Caco-2 (cell line): ENCODE measurements around the gene STK11IP. TPM values are rescaled to one million over a fixed set of nuclear protein-coding genes. Genes with fewer than 3 reads are reported as not detected.

Experiments
- BruUV-seq: library from RNA; stranded (reverse); fragments of 400-500 nt; replicated peaks from 2 replicates; lab custom pipeline; 2021; lab: Mats Ljungman, UMichigan
- CTCF ChIA-PET: fragments of 300-600 bp; sonication (Branson Sonifier 250); formaldehyde crosslinking; loops from one replicate; lab custom pipeline; 2022; ENCODE audit warnings: antibody characterized with exemption; lab: Charles Lee
- POLR2A ChIA-PET: fragments of 300-600 bp; sonication (Branson Sonifier 250); formaldehyde crosslinking; loops from one replicate; lab custom pipeline; 2022; ENCODE audit warnings: antibody characterized with exemption; lab: Charles Lee
- DNase-seq, 2 experiments: peaks; one replicate each; pipeline versions ENCODE4 v3.0.0 to v3.0.0-alpha.2; 2020 to 2022
- H3K27me3 ChIP-seq: replicated peaks from 2 replicates; pipeline ENCODE4 v1.6.0; 2011; ENCODE audit warnings: low read length; ENCODE audit not compliant: control insufficient read depth, insufficient read depth
- H3K36me3 ChIP-seq: 2 replicates; pipeline ENCODE4 v1.5.1; 2011; ENCODE audit warnings: low read length; ENCODE audit not compliant: control insufficient read depth, insufficient read depth
- H3K4me1 ChIP-seq: fragments of 250-450 bp; sonication (Bioruptor Pico); 2 replicates; pipeline ENCODE4 v1.5.1; 2020; ENCODE audit warnings: mild to moderate bottlenecking
- H3K4me3 ChIP-seq: 2 replicates; pipeline ENCODE4 v1.5.1; 2011; ENCODE audit warnings: low read depth, mild to moderate bottlenecking, control low read depth, low read length
- H3K9me3 ChIP-seq: fragments of 250-450 bp; sonication (Bioruptor Pico); 2 replicates; pipeline ENCODE4 v1.5.1; 2020; ENCODE audit warnings: mild to moderate bottlenecking, moderate library complexity
- H3K27ac Mint-ChIP-seq: one replicate; pipeline ENCODE4 v1.8.0; 2022; ENCODE audit warnings: mixed read lengths; ENCODE audit not compliant: unreplicated experiment
- H3K27me3 Mint-ChIP-seq: one replicate; pipeline ENCODE4 v1.8.0; 2022; ENCODE audit warnings: mixed read lengths; ENCODE audit not compliant: insufficient read depth, unreplicated experiment
- H3K36me3 Mint-ChIP-seq: one replicate; pipeline ENCODE4 v1.8.0; 2022; ENCODE audit warnings: mild to moderate bottlenecking, mixed read lengths; ENCODE audit not compliant: insufficient read depth, unreplicated experiment
- H3K4me1 Mint-ChIP-seq: one replicate; pipeline ENCODE4 v1.8.0; 2022; ENCODE audit warnings: low read depth, mixed read lengths; ENCODE audit not compliant: unreplicated experiment
- H3K4me3 Mint-ChIP-seq: one replicate; pipeline ENCODE4 v1.8.0; 2022; ENCODE audit warnings: mild to moderate bottlenecking, moderate library complexity, mixed read lengths; ENCODE audit not compliant: unreplicated experiment
- H3K9me3 Mint-ChIP-seq: one replicate; pipeline ENCODE4 v1.8.0; 2022; ENCODE audit warnings: mixed read lengths; ENCODE audit not compliant: unreplicated experiment
- CTCF ChIP-seq, 2 experiments: fragments of 200-600 bp in 1 of 2; IDR thresholded peaks; 1 replicate in 1 of 2; 2 replicates in 1 of 2; pipeline versions ENCODE4 v1.5.1 to v1.8.0; 2011 to 2022; ENCODE audit warnings: antibody characterized with exemption in 1 of 2, control low read depth in 1 of 2, inconsistent platforms in 1 of 2, low read depth in 1 of 2, low read length in 1 of 2, mild to moderate bottlenecking in 1 of 2, moderate library complexity in 1 of 2; ENCODE audit not compliant: insufficient read depth in 1 of 2, severe bottlenecking in 1 of 2, unreplicated experiment in 1 of 2
- intact Hi-C: fragments of 100-400 bp; cut with micrococcal nuclease; formaldehyde crosslinking; loops from one replicate; pipeline ENCODE4 v1.10.0; 2022; ENCODE audit not compliant: unreplicated experiment
- total RNA-seq: library from RNA; stranded (reverse); gene quantifications from 2 replicates; pipeline ENCODE4 v1.2.3, GENCODE V29; 2022

Gene STK11IP
- total RNA-seq, 1 experiment from 2014 or later, result 21.7 TPM

- H3K27ac Mint-ChIP-seq, result peak overlapping the region; percentile 64
- no TSS peak for BruUV-seq
- Histone ChIP-seq H3K27me3 (no peaks in the 10 kb centered on the region; the same call in 1 of the 2 replicates), H3K36me3 (no peaks in the 10 kb centered on the region), H3K4me3 (no peak overlapping the region), H3K9me3 (no peaks in the 10 kb centered on the region), H3K4me1 (peaks cover 25% of the 10 kb centered on the region)
- H3K4me1 Mint-ChIP-seq, result peaks cover 15% of the 10 kb centered on the region
- H3K9me3 Mint-ChIP-seq, result no peaks in the 10 kb centered on the region
- DNase-seq, result peak in 1 of 2 experiments; percentile 33
- ChIA-PET POLR2A (interaction anchor here (0.6 to 1.0 kb wide), 3 partner anchors 11 to 37 kb away, joined by 3 to 6 read pairs (median 3); partner anchors contain the start of genes OBSL1 and STK11IP), CTCF (interaction anchor here (0.6 to 3.4 kb wide), 8 partner anchors 8 to 276 kb away, joined by 3 to 19 read pairs (median 6); partner anchors contain the start of genes CHPF, OBSL1 and TMEM198)
- peak; percentile 75 to 91 for TF ChIP-seq CTCF (IDR thresholded peaks at IDR 0.05; ENCODE audit: insufficient read depth in 1 of 2, low read depth in 1 of 2, low read length in 1 of 2, severe bottlenecking in 1 of 2, unreplicated experiment in 1 of 2)
- H3K36me3 Mint-ChIP-seq, result peaks cover 13% of the 10 kb centered on the region
- no peak overlapping the region for H3K4me3 Mint-ChIP-seq
- no peaks in the 10 kb centered on the region for H3K27me3 Mint-ChIP-seq
- intact Hi-C loops, result loop anchor here (5.0 kb wide), 1 partner anchor 37 kb away; the partner anchor contains the start of gene STK11IP
Observed at GRCh38 chr2:219560037-219560892, 37.4 kb upstream of the STK11IP start.

- no peak overlapping the region for H3K4me3 Mint-ChIP-seq
- H3K27ac Mint-ChIP-seq, result peak overlapping the region; percentile 64
- Histone ChIP-seq H3K36me3 (no peaks in the 10 kb centered on the region), H3K27me3 (no peaks in the 10 kb centered on the region; the same call in 1 of the 2 replicates), H3K4me3 (no peak overlapping the region), H3K4me1 (peaks cover 25% of the 10 kb centered on the region), H3K9me3 (no peaks in the 10 kb centered on the region)
- peaks cover 15% of the 10 kb centered on the region for H3K4me1 Mint-ChIP-seq
- no peak for TF ChIP-seq CTCF (IDR thresholded peaks at IDR 0.05; ENCODE audit: insufficient read depth in 1 of 2, low read depth in 1 of 2, low read length in 1 of 2, severe bottlenecking in 1 of 2, unreplicated experiment in 1 of 2)
- POLR2A ChIA-PET, result interaction anchor here (0.9 to 1.5 kb wide), 3 partner anchors 8 to 37 kb away, joined by 3 to 6 read pairs (median 3); partner anchors contain the start of genes OBSL1 and STK11IP
- intact Hi-C loops, result loop anchor here (5.0 kb wide), 1 partner anchor 36 kb away; the partner anchor contains the start of gene STK11IP
- CTCF ChIA-PET, result interaction anchor here (1.4 to 3.4 kb wide), 7 partner anchors 8 to 129 kb away, joined by 3 to 19 read pairs (median 8); partner anchors contain the start of genes CHPF, OBSL1 and TMEM198
- no peak for DNase-seq
- H3K36me3 Mint-ChIP-seq, result peaks cover 13% of the 10 kb centered on the region
- H3K9me3 Mint-ChIP-seq, result no peaks in the 10 kb centered on the region
- no TSS peak for BruUV-seq
- no peaks in the 10 kb centered on the region for H3K27me3 Mint-ChIP-seq
Observed at GRCh38 chr2:219560893-219561178, 36.8 kb upstream of the STK11IP start.
